Heart left ventricle (tissue), 16 donors: Measurements from ENCODE around the gene TOM1. TPM values are rescaled to one million over a fixed set of nuclear protein-coding genes. Genes with fewer than 3 reads are reported as not detected.

Experiments used
- ATAC-seq, 4 donors: fragments of 200-7000 bp; cut with Tn5 transposase; one replicate each; pipeline ENCODE4 v1.9.1; 2020 to 2022; ENCODE audit warnings: moderate library complexity in 4 of 4, mild to moderate bottlenecking in 3 of 4, moderate number of reproducible peaks in 1 of 4
- DNase-seq, 5 donors: peaks; one replicate each; pipeline ENCODE4 v3.0.0-alpha.2; 2020
- H3K27ac ChIP-seq, 12 donors: fragments of 200-600 bp; sonication (generic) in 4 of 12; one replicate each; pipeline versions ENCODE4 v1.5.0 to v1.8.0; 2016 to 2022; ENCODE audit warnings: mild to moderate bottlenecking in 2 of 12
- H3K27me3 ChIP-seq, 9 donors: fragments of 200-600 bp; sonication (generic) in 2 of 9; one replicate each; pipeline versions ENCODE4 v1.5.1 to v1.8.0; 2016 to 2022; ENCODE audit warnings: mild to moderate bottlenecking in 3 of 9
- H3K36me3 ChIP-seq, 9 donors: fragments of 200-600 bp; sonication (generic) in 2 of 9; one replicate each; pipeline versions ENCODE4 v1.5.0 to v1.8.0; 2018 to 2022; ENCODE audit warnings: mild to moderate bottlenecking in 2 of 9
- H3K4me1 ChIP-seq, 12 donors: fragments of 200-600 bp; sonication (generic) in 4 of 12; one replicate each; pipeline versions ENCODE4 v1.5.0 to v1.8.0; 2016 to 2022; ENCODE audit warnings: mild to moderate bottlenecking in 3 of 12
- H3K4me3 ChIP-seq, 12 donors: fragments of 200-600 bp; sonication (generic) in 4 of 12; one replicate each; pipeline versions ENCODE4 v1.5.0 to v1.8.0; 2017 to 2022; ENCODE audit warnings: mild to moderate bottlenecking in 9 of 12, moderate library complexity in 4 of 12
- H3K9me3 ChIP-seq, 12 donors: fragments of 200-600 bp; sonication (generic) in 4 of 12; one replicate each; pipeline versions ENCODE4 v1.5.0 to v1.8.0; 2016 to 2022; ENCODE audit warnings: mild to moderate bottlenecking in 1 of 12
- CTCF ChIP-seq, 12 donors: fragments of 200-600 bp; sonication (generic) in 4 of 12; IDR thresholded peaks; one replicate each; pipeline versions ENCODE4 v1.5.0 to v1.8.0; 2018 to 2022; ENCODE audit warnings: antibody characterized with exemption in 12 of 12, mild to moderate bottlenecking in 5 of 12
- POLR2A ChIP-seq, 2 donors: fragments of 450-650 bp; IDR thresholded peaks; one replicate each; pipeline ENCODE4 v1.6.1; 2017; ENCODE audit warnings: antibody characterized with exemption in 2 of 2, mild to moderate bottlenecking in 2 of 2, moderate library complexity in 2 of 2
- WGBS, 4 donors: extraction: QIAGEN DNeasy Blood & Tissue Kit in 2 of 4; methylation state at CpG; one replicate each; pipeline versions ENCODE4 v1.1.5 to v1.1.7; 2013 to 2018; 5-methylcytosine and 5-hydroxymethylcytosine counted together
- intact Hi-C, 10 donors: fragments of 100-400 bp; cut with DNase I; formaldehyde crosslinking; loops; one replicate each; pipeline versions ENCODE4 v1.11.1 to v1.14.2; 2022
- long read RNA-seq, 3 donors: library from polyadenylated mRNA; unstranded; transcript quantifications; one replicate each; pipeline ENCODE4 v2.0.0, GENCODE V29; 2020 to 2021
- polyA plus RNA-seq, 2 donors: library from polyadenylated mRNA; stranded (reverse); fragments of 200-250 nt; gene quantifications; one replicate each; pipeline ENCODE4 v1.2.3, GENCODE V29; 2013
- total RNA-seq, 9 donors: library from RNA; depleted of rRNA in 2 of 9; stranded (reverse); fragments of >200 nt in 2 of 9; fragmentation: NEBNext Ultra II Directional in 3 of 9; extraction: Animal tissue kit (Norgen Biotek cat#: 25700) in 3 of 9; gene quantifications; one replicate each; pipeline versions ENCODE4 v1.1.0 to v1.2.4, GENCODE V29; 2016 to 2023
- donor health status: ischemic (EF 13 %, LVEDD 7.1; RV severe dilation, severe dysfunction).
- donor health status: healthy with polysubstance abuse.
- donor health status: DM: no; HTN: yes; CAD: no.
- donor health status: DM: no; HTN: no; CAD: no.
- donor health status: ischemic (EF 25% LVEDD 6.9; RV normal size, moderate dysfunction).
- donor health status: ischemic (EF 25% LVEDD 5.7; RV mildly dilated, moderate dysfunction).
- donor health status: healthy.
- donor health status: DM: yes; HTN: yes; CAD: no.
- donor health status: ischemic (EF 35%, LVEDD 5.7; RV mildly dilated, moderate dysfunction).
- donor health status: nonischemic (EF 11% LVEDD 7.7; RV severe dilation, severe dysfunction).
- donor health status: DM: yes; HTN: yes; CAD: no.
- donor health status: PGD.
- donor health status: ischemic (EF 29% LVEDD 5.4; RV normal size, mild dysfunction).
- donor health status: nonischemic (EF 23%, LVEDD 6.1; RV moderate dilation, normal function).

TOM1 gene
- total RNA-seq = 100 to 1,000 TPM in 2 of 9 donors, 10 to 100 TPM in 7; 46.8 to 362 (median 56.8) TPM
- 10 to 100 TPM; 48.6 to 80.6 TPM for polyA plus RNA-seq
- long read RNA-seq, donor 1, transcript TOM1-204 (15 exons, 2,390 nt) = minor isoform, 20 of 143 reads
- long read RNA-seq, donor 1, transcript TOM1-210 (15 exons, 2,389 nt) = major isoform, 94 of 143 reads
- long read RNA-seq, donor 1, partial matches to known transcripts = 17 of 143 reads
- long read RNA-seq, donor 1, other reads (novel, unspliced or antisense) = 12 of 143 reads
- long read RNA-seq, donor 2, transcript TOM1-210 (15 exons, 2,389 nt) = major isoform, 347 of 490 reads
- long read RNA-seq, donor 2, transcript TOM1-204 (15 exons, 2,390 nt) = minor isoform, 74 of 490 reads
- long read RNA-seq, donor 2, partial matches to known transcripts = 28 of 490 reads
- long read RNA-seq, donor 2, other reads (novel, unspliced or antisense) = 38 of 490 reads
- long read RNA-seq, donor 3, transcript TOM1-204 (15 exons, 2,390 nt) = minor isoform, 20 of 172 reads
- long read RNA-seq, donor 3, transcript TOM1-210 (15 exons, 2,389 nt) = major isoform, 118 of 172 reads
- long read RNA-seq, donor 3, partial matches to known transcripts = 12 of 172 reads
- long read RNA-seq, donor 3, other reads (novel, unspliced or antisense) = 22 of 172 reads

- Histone ChIP-seq H3K27me3 (no peaks in the 10 kb centered on the region), H3K36me3 (peaks cover 0 to 19% (median 5%) of the 10 kb centered on the region in 9 donors), H3K27ac (peak within 1 kb of the TSS; percentile 73 to 98 (median 92)), H3K4me1 (peaks cover 0 to 45% (median 24%) of the 10 kb centered on the region in 12 donors), H3K4me3 (peak within 1 kb of the TSS; percentile 63 to 97 (median 76)), H3K9me3 (no peaks in the 10 kb centered on the region)
- intact Hi-C loops = loop anchor here in 1 of 10 donors (5.0 kb wide), 1 partner anchor 43 kb away; the partner anchor contains the start of gene HMGXB4
- peak; percentile 95 to 98 (median 96) for ATAC-seq
- TF ChIP-seq CTCF (IDR thresholded peaks at IDR 0.05) (no peak), POLR2A (IDR thresholded peaks at IDR 0.05) (peak; percentile 69 to 91)
- 0 to 1% (median 0%) methylated on average over 29 to 64 of the region's 64 CpGs for WGBS, 4 donors
- peak; percentile 97 to 99 (median 98) for DNase-seq
Measured at GRCh38 chr22:35299673-35300499, at the start of gene TOM1. TSS of gene TOM1 (plus strand) at chr22:35299894. CDS start at chr22:35299929, 35 bp downstream.

- Histone ChIP-seq H3K27me3 (peaks cover 0 to 8% (median 0%) of the 10 kb centered on the region in 9 donors), H3K9me3 (no peaks in the 10 kb centered on the region), H3K27ac (no peak overlapping the region), H3K4me1 (no peaks in the 10 kb centered on the region), H3K4me3 (no peak overlapping the region), H3K36me3 (no peaks in the 10 kb centered on the region)
- DNase-seq = no peak
- TF ChIP-seq CTCF (IDR thresholded peaks at IDR 0.05) (no peak), POLR2A (IDR thresholded peaks at IDR 0.05) (no peak)
- 76 to 84% (median 82%) methylated on average over 4 of the region's 4 CpGs for WGBS, 4 donors
- ATAC-seq = no peak
- intact Hi-C loops = no loop called here
Measured at GRCh38 chr22:35250156-35250555, 49.5 kb upstream of the TOM1 start.

GRCh38 chr22:35253946-35254345, 45.7 kb upstream of the TOM1 start:
- H3K4me1 ChIP-seq = peaks cover 0 to 17% (median 11%) of the 10 kb centered on the region in 12 donors
- ATAC-seq = no peak
- 79 to 90% (median 84%) methylated on average over 2 of the region's 2 CpGs for WGBS, 4 donors
- no peak overlapping the region for H3K4me3 ChIP-seq
- H3K27me3 ChIP-seq = no peaks in the 10 kb centered on the region
- H3K36me3 ChIP-seq = no peaks in the 10 kb centered on the region
- no peak for DNase-seq
- H3K9me3 ChIP-seq = no peaks in the 10 kb centered on the region
- TF ChIP-seq POLR2A (IDR thresholded peaks at IDR 0.05) (no peak), CTCF (IDR thresholded peaks at IDR 0.05) (no peak)
- intact Hi-C loops = no loop called here
- no peak overlapping the region for H3K27ac ChIP-seq
